NCI-H1092 (cell line): ENCODE measurements around the gene E2F2.
A peak's percentile ranks its signal among the peaks of the same experiment; 100 is the strongest.
"Not testable (repeated sequence)": the region's sequence is repeated elsewhere in the genome, so short reads cannot be mapped to it uniquely, and the experiment has no call there.

Experiments used
- DNase-seq: peaks from one replicate; lab custom pipeline; 2025; lab: John Stamatoyannopoulos, UW

E2F2 gene

DNA sequence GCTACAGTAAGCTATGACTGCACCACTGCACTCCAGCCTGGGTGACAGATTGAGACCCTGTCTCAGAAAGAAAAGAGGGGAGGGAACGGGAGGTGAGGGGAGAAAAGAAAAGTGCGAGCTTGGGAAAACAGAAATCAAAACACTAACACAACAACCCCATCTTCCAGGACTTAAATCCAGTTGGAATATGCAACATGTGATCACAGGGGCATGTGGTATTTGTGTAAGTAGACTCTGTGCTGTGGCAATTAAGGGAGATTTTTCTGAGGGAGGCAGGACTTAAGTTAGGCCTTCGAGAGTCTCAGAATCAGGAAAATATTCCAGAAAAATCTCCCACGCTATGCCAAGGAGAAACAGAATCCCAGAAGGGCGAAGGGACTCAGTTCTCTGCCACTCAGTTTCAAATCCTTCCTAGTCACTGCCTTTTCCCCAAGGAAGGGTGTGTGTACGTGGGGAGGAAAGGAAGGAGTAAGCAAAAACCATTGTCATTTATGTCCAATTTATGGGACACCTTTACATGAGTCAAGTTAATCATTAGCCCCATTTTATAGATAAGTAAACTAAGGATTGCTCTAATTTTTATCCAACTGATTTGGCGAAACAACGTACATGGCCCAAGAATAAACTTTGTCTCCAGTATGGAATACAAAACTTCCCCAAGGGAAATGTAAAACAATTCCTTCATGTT lies 16.0 kb upstream of the E2F2 start:
- DNase-seq = no peak

DNA sequence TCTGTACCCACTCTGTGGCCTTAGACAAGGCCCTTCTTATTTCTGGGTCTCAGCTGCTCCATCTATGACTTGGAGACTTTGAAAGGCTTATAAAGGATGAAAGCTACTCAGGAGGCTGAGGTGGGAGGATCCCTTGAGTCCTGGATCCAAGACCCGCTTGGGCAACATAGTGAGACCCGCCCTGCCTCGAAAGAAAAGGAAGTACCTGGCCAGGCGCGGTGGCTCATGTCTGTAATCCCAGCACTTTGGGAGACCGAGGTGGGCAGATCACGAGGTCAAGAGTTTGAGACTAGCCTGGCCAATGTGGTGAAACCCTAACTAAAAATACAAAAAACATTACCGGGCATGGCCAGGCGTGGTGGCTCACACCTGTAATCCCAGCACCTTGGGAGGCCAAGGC lies 14.8 kb upstream of the E2F2 start:
- no peak for DNase-seq

DNA sequence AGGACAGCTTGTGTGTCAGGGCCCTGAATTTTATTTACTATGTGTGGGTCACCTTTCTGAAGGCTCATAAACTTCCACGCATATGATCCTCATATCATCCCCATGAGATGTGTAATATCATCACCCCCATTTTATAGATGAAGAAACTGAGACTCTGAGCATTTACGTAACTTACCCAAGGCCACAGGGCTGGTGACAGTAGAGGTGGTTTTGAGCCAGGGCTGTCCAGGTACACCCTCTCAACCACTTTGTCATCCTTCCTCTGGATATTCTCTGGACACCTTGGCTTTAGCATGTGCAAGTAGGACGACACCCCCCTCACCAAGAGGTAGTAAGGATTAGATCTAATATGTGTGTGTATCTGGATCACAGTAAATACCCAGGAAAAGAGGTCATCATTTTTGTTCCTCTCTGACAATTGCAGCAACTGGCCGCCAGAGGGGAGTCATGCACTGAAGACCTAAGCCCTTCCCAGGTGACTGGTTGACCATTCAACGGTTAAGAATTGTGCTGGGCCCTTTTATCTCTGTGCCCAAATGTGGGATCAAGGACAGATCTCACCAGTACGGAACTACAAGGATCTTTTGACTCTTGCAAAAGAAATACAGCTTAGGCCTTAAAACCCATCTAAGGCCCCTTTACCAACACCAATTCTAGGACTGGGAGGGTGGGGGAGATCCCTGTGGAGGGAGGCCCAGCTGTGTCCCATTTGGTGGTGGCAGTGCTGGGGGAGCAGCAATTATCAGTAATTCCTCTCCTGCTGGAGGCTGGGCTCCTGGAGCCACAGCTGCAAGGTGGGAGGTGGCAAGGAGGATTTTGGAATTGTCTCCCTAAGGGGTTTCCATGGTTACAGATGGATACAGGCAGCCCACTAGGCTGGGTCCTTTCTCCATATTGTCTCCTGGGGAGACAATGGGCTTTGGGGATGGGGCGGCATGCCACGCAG lies 13.7 kb upstream of the E2F2 start:
- peak; percentile 69 for DNase-seq

DNA sequence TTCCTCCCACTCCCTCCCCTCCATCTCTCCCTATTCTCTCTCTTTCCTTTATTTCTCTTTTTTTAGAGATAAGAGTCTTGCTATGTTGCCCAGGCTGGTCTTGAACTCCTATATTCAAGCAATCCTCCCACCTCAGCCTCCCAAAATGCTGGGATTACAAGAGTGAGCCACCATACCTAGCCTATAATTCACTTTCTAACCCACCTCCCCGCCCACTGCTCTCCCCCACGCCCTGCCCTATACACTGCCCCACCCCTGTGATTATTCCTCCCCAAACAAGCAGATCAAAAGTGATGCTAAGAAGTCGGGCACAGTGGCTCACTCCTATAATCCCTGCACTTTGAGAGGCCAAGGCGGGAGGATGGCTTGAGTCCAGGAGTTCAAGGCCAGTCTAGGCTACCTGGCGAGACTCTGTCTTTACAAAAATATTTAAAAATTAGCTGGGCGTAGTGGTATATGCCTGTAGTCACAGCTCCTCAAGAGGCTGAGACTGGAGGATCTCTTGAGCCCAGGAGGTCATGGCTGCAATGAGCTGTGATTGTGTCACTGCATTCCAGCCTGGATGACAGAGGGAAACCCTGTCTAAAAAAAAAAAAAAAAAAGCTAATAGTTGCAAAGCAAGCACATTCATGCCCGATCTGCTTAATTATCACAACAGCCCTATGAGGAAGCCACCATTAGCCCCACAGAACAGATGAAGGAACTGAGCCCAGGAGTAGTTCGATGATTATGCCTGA lies 12.8 kb upstream of the E2F2 start:
- no peak for DNase-seq

DNA sequence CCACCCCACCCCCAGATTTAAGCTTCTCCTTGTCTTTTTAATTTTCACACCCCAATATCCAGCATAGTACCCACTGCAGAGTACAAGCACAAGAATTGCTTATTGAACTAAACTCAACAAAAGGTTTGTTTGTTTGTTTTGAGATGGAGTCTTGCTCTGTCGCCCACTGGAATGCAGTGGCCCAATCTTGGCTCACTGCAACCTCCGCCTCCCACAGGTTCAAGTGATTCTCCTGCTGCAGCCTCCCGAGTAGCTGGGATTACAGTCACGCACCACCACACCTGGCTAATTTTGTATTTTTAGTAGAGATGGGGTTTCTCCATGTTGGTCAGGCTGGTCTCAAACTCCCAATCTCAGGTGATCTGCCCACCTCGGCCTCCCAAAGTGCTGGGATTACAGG lies 11.9 kb upstream of the E2F2 start:
- not testable (repeated sequence) for DNase-seq

DNA sequence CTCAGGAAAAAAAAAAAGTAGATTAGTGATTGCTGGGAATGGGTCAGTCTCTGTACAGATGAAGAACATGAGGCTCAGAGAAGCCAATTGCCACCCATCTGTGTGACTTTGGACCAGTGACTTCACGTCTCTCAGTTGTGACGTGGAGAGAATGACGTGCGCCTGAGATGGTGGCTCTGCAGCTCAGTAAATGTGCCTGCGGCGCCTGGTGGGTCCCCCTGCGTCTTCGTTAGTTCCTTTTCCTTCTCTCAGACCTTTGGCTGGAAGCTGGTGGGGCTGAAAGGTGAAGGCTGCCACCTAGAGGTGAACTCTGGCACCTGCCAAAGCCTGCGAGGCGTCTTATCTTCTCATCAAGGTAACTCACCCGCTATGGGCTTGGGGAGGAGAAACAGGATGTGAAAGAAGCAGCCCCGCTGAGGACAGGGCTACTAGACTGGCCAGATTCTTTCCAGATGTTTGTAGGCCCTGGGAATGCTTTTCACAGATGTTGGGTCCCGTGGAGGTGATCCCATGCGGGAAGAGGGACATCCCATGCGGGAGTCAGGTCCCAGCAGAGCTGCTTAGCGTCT lies 8.7 kb upstream of the E2F2 start:
- DNase-seq = peak; percentile 92

DNA sequence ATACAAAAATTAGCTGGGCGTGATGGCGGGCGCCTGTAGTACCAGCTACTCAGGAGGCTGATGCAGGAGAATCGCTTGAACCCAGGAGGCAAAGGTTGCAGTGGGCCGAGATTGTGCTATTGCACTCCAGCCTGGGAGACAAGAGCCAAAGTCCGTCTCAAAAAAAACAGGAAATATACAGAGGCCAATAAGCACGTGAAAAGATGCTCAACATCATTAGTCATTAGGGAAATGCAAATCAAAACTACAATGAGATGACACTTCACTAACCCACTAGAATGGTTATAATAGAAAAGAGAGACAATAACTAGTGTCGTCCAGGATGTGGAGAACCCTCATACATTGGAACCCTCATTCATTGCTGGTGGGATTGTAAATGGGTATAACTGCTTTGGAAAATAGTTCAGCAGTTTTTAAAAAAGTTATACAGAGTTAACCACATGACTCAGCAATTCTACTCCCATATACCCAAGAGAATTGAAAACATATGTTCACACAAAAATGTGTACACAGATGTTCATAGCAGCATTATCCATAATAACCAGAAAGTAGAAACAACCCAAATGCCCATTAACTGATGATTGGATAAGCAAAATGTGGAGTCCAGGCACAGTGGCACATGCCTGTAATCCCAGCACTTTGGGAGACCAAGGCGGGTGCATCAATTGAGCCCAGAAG lies 6.4 kb upstream of the E2F2 start:
- no peak for DNase-seq

DNA sequence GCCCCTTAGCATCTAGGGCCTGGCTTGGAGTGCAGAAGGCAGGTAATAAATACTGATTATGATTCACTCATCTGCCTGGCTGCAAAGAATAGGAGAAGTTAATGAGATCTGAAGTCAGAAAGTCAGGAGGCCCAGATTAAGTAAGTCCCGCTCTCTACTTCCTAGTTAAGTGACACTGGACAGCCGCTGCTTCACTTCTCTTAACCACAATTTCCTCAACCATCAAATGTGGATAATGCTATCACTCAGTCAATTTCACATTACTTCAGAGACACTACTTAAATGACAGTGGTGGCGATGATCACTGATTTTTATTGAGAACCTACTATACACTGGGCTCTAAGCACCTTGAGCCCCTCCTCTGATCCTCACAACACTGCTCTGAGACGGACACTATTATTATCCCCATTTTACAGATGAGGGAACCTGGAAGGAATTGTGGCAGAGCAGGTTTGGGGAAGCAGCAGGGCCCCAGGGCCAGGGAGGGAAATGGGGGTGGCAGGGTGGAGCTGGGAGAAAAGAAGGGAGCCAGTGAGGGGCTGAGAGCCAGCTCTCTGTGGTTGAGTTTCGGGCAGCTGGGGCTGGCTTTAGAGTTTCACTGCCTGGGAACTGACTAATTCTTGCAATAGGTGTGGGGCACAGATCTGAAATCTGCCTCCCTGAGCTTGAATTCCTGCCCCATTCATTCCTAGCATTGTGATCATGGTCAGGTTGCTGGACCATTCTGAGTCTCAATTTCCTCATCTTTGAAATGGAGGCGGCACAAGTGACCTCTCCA lies 2.4 kb upstream of the E2F2 start:
- DNase-seq = no peak

DNA sequence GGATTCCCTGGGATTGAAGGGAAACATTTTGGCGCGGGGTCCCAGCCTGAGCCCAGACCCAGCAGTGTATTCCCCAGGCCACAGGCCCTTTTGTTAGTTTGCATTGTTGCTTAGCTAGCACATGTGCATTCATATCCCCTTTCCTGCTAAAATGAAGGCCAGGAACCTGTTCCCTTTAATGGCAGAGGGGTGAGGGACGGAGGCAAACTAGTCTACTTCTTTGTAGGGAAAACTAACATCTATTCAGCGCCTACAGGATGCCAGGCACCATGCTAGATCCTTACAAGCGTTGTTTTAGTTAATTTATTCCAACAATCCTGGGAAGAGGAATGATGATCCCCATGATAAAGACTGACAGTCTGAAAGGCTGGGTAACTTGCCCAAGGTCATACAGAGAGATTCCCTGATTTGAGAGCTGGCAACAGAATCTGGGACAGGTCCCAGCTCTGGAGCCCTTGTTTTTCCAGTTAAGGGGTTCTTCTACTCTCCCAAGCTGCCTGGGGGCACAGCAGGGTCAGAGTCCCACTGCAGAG lies 595 bp upstream of the E2F2 start:
- DNase-seq = no peak

DNA sequence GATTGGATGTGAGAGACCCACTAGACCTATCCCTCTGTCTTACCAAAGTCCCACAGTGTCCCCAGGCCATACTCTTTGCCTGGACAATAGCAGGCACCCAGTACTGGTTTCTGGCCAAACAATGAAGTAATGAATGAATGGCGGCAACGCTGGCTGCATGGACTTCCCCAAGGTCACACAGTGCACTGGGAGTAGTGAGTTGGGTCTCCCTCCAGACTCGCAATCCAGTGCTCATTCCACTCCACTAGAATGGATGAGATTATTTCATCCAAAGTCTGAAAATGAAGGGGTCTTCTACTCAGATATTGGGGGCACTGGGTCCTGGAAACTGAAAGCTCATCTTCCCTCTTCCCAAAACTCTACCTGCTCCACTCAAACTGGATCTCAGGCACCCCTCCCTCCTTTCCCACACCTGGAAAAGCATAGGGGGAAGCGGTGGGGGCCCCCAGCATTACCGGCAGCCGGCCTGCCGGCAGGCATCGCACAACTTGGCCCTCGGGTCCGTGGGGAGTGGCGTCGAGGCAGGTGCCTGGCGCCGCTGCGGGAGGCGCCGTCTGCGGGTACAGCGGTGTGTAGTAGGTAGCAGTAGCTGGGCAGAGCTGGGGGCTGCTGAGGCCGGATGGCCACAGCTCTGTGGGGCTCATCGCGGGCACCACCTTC lies 816 bp downstream of the E2F2 start:
- DNase-seq = no peak

DNA sequence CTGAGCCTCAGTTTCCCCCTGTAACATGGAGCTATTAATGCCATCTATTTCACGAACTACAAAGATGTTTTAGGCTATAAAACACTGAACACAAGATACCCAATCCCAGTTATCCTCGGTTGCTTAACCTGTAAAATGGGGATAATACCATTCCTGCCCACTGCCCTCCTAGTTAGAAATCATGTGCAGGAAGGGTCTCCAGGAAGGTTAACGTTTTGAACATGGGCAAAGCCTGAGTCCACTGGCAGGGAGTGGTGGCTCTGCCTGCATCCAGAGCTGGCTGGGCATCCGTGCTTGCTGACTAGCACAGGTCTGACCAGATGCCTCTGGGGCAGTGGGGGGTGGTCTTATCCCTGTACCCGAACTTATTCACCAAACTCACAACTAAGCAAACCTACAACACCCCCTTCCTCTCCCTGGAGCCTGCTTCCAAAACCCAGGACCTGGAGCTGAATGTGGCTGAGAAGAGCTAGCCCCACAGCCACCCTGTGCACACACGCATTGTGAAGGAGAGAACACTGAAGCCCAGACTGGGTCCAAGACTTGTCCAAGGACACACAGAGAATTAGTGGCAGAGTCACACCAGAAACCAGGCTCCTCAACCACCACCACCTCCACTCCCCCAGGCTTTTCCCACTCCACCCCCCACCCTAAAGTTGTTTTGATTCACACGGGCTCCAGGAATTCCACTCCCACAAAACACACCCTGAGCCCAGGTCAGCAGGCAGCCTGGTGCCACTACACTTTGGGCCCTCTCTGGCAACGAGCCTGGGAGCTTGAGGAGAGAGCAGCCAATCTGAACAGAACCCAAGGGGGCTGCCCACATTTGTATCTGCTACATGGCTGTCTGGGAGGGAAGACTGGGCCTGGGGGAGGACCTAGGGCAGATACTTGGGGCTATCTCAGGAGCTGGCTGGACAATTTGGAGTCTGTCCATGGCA lies 1.6 kb downstream of the E2F2 start:
- no peak for DNase-seq

DNA sequence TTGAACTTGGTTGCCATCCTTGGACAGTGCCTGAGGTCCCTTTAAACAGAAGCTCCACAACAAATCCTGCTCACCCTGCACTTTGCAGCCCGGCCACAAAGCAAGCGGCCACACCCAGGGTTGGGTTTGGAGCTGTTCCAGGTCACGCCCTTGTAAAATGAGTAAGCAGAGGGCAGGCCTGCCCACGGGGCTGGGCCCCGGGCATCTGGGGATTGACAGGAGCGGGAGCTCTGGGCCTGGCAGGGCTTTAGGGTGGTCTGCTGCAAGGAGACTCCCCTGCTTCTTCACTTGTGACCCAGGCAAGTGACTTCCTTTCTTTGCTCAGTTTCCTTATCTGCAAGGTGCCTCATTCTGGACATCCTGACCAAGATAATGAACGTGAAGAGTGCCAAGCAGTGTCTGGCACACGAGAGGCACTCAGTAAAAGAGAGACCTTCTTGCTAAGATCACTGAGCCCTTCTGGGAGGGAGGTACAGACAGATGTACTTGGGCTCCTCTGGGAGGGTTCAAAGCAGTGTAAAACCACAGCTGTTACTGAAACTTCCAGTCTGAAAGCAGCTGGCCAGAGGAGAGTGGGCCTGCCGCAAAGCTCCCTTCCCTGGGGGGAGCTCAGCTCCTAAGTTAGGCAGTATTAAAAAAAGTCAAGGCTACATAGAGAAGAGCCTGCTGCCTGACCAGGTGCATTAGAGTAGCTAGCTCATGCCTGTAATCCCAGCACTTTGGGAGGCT lies 2.6 kb downstream of the E2F2 start:
- DNase-seq = peak; percentile 50

DNA sequence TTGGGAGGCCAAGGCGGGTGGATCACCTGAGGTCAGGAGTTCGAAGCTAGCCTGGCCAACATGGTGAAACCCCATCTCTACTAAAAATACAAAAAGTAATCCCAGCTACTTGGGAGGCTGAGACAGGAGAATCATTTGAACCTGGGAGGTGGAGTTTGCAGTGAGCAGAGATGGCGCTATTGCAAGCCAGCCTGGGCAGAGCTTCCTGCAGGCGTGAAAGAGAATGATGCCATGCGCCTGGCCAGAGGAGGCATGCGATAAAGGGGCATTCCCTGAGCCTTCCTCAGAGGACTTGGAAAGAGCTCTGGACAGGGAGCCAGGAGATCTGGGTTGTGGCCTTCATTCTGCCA lies 3.2 kb downstream of the E2F2 start:
- DNase-seq = no peak

DNA sequence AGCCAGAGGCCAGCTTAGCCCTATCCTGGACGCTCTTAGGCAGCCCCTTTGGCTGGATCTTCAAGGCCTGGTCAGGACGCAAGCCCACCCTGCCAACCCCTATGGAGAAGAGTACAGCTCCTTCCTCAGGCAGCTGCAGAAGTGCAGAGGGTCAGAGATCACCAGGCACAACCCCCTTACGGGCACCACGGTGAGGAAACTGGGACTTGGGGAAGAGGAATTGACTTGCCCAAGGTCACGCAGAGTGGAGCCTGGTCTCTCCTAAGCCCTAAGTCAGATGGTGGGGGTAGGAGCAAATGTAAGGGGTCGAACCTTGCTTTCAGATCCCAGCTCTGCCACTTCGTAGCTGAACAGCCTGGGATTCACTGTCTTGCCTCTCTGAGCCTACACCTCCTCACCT lies 3.7 kb downstream of the E2F2 start:
- DNase-seq = no peak

DNA sequence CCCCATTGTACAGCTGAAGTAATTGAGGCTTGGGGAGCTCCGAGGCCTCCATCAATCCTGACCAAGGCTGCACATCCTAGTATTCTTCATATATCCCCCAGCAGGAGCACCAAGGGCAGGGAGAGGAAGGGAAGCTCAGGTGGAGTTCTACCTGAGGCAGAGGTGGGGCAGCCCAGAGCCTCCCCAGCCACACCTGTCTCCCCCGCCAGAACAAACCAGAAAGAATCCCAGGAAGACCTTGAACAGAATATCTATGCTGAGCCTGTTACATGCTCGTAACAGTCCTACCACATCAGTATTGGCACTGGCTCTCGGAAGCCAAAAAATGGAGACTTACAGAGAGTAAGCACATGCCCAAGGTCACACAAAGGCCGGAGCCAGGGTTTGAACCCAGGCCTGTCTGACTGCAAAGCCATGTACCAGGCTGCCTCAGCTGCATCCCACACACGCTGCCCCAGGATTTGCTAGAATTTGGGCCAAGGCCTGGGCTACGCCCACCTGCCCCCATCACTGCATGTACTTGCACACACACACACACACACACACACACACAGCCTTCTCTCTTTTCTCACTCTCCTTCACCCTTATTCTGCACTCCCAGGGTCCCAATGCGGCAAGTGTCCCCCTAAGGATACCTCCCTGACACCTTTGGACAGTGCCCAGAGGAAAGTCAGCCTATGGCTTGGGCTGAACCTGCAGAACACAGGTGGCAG lies 4.5 kb downstream of the E2F2 start:
- no peak for DNase-seq

DNA sequence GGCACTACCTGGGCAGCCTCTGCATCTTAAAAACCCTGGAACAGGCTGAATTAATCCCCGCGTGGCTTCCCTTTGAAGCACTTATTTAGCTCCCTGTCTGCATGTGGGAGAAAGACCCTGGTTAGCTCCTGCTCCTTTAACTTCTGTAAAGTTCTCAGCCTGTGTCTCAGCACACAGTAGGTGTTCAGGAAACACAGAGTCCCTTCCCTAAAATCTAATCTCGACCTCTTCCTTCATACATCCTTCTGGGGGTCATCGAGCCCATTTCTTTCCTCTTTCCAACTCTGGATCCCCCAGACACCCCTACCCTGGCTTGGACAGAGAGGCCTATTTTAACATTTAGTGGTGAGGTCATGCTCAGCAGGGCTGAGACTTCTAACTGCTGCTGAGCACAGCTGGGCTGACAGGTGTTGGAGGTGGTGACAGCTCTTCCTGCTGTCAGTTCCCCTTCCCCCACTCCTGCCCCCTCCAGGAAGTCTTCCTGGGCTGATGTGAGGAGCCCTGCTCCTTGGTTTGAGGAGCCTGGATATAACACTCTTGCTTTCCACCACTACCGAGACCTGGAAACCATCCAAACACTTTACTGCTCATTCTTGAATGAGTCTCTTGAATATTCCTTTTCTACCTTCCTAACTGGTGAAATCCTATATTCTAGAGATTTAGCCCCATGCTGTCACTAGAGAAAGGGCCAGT lies 5.3 kb downstream of the E2F2 start:
- DNase-seq = no peak

DNA sequence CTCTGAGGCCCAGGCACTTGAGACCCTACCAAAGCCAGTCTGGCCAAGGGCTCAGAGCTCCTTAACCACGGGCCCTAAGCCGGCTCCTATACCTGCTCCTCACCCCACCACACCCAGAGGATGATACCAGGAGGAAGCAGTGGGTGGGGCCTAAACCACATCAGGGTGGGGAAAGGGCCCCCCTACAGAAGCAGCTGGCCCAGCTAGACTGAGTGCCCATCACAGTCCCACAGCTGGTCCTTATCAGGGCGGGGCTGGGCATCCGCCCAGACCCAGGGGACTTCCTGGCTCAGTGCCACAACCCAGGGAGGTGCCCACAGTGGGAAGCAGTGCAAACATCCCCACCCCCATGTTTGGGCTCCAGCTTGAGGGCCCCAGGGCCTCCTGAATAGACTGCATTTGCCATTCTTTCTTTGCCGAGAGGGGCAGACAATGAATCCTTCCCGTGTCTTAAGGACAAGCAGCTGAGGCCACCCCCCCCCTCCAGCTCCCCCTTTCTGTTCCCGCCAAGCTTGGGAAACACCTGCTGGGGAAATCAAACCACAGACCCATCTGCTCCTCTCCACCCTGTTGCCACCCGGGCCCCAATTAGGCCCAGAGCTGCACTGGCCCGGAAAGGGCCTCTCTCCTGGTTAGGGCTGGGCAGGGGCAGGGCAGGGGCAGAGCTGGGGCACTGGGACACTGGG lies 6.2 kb downstream of the E2F2 start:
- DNase-seq = peak; percentile 81
